Fibroblast of lung (primary cell): ENCODE results near the gene ECHDC3.
"Not testable (repeated sequence)": the region's sequence is repeated elsewhere in the genome, so short reads cannot be mapped to it uniquely, and the experiment has no call there.

Experiments
- CTCF ChIP-seq, 2 donors: IDR thresholded peaks in 1 of 2; conservative IDR thresholded peaks in 1 of 2; 1 replicate in 1 of 2; 2 replicates in 1 of 2; pipeline ENCODE4 v1.5.1; 2011 to 2012; ENCODE audit warnings: low read length in 2 of 2, control low read depth in 1 of 2, inconsistent platforms in 1 of 2, low read depth in 1 of 2, mild to moderate bottlenecking in 1 of 2
- EZH2 ChIP-seq: IDR thresholded peaks from 2 replicates; pipeline ENCODE4 v1.5.1; 2012; ENCODE audit warnings: low read length, control low read depth, mild to moderate bottlenecking; ENCODE audit errors: missing control alignments

DNA sequence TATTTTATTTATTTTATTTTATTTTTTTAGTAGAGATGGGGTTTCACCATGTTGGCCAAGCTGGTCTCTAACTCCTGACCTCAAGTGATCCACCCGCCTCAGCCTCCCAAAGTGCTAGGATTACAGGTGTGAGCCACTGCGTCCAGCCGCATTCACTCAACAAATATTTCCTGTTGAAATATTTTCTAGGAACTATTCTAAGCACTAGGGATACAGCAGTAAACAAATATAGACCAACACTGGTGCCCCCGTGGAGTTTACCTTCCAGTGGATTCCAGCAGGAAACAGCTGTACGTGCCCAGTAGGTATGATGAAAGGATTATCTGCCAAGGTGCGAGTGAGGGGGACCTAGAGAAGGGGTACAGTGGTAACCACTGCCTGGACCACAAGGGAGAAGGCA is 33.4 kb upstream of the ECHDC3 start:
- TF ChIP-seq CTCF (conservative IDR thresholded peaks at IDR 0.05 in 1 of 2, IDR thresholded peaks at IDR 0.05 in 1 of 2; ENCODE audit: low read depth in 1 of 2, low read length in 2 of 2); EZH2: not testable (repeated sequence)
